Body of pancreas (tissue), 4 donors: ENCODE results near the gene RUNDC3A. TPM values are rescaled to one million over a fixed set of nuclear protein-coding genes. Genes with fewer than 3 reads are reported as not detected.

Experiments used
- ATAC-seq: fragments of 150-250 bp; one replicate; pipeline ENCODE4 v1.9.1; 2016
- DNase-seq, 4 donors: peaks; one replicate each; pipeline ENCODE4 v3.0.0-alpha.2; 2019
- H3K27ac ChIP-seq, 4 donors: fragments of 200-600 bp; sonication (generic); 1 replicate in 3 of 4; 2 replicates in 1 of 4; pipeline versions ENCODE4 v1.5.1 to v1.6.1; 2016 to 2019; ENCODE audit warnings: mild to moderate bottlenecking in 1 of 4, mixed read lengths in 1 of 4, moderate library complexity in 1 of 4
- H3K27me3 ChIP-seq, 2 donors: fragments of 200-600 bp; sonication (generic); one replicate each; pipeline ENCODE4 v1.6.0; 2016; ENCODE audit warnings: mild to moderate bottlenecking in 1 of 2
- H3K36me3 ChIP-seq, 2 donors: fragments of 200-600 bp; sonication (generic); replicated peaks in 1 of 2; 2 replicates each; pipeline ENCODE4 v1.5.1; 2016; ENCODE audit warnings: low read depth in 2 of 2; ENCODE audit not compliant: insufficient read depth in 1 of 2
- H3K4me1 ChIP-seq: fragments of 200-600 bp; sonication (generic); one replicate; pipeline ENCODE4 v1.6.0; 2016
- H3K4me3 ChIP-seq, 2 donors: fragments of 200-600 bp; sonication (generic); 1 replicate in 1 of 2; 2 replicates in 1 of 2; pipeline ENCODE4 v1.5.1; 2016 to 2019
- H3K9me3 ChIP-seq, 3 donors: fragments of 200-600 bp; sonication (generic); 1 replicate in 2 of 3; 2 replicates in 1 of 3; pipeline ENCODE4 v1.5.1; 2016
- POLR2A ChIP-seq, 3 donors: fragments of 450-650 bp; IDR thresholded peaks; one replicate each; pipeline ENCODE4 v1.6.1; 2016; ENCODE audit warnings: antibody characterized with exemption in 3 of 3, mild to moderate bottlenecking in 2 of 3
- WGBS, 2 donors: methylation state at CpG; one replicate each; pipeline ENCODE4 v1.1.5; 2017; 5-methylcytosine and 5-hydroxymethylcytosine counted together
- intact Hi-C: fragments of 100-400 bp; cut with DNase I; formaldehyde crosslinking; loops from one replicate; pipeline ENCODE4 v1.15.1; 2023
- total RNA-seq, 2 donors: library from RNA; depleted of rRNA; stranded (reverse); fragments of >200 nt; gene quantifications; one replicate each; pipeline ENCODE4 v1.1.0, GENCODE V29; 2016
- TF ChIP-seq, protein P1 (sequence below), 7 experiments: fragments of 450-650 bp in 4 of 7; fragments of 200-600 bp in 3 of 7; sonication (generic) in 3 of 7; IDR thresholded peaks; one replicate each; pipeline ENCODE4 v1.5.1; 2016 to 2019; ENCODE audit warnings: antibody characterized with exemption in 7 of 7

Gene RUNDC3A
- 1 to 10 TPM in 1 of 2 donors, not detected in 1; 2.6 TPM for total RNA-seq

DNA sequence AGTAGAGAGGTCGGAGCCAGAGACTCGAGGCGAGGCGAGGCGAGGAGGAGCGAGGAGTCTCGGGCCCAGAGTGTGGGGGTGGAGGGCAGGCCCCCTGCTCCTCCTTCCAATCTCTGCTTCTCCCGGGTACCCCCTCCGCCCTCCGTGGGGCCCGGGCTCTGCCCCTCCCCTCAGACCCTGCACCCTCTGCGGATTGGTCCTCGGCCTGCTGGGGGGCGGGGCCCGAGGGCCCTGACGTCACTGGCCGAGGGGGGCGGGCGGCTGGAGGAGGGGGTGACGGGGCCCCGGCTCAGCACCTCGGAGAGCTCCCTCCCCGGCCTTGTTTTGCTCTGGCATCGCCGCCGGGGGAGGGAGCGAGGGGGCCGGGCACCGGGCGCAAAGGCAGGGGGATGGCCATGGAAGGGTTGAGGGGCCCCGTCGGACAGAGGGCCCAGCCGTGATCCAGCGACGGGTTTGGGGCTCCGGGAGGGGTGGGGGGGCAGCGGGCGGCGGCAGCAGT, at the start of gene RUNDC3A:
Gene RUNDC3A, plus strand, starts transcription at position 282 of the 499 bp plus-strand sequence. CDS start 232 bp downstream, outside the sequence.
- TF ChIP-seq POLR2A (IDR thresholded peaks at IDR 0.05): peak in 1 of 3 donors; percentile 30
- TF ChIP-seq, protein P1, sequence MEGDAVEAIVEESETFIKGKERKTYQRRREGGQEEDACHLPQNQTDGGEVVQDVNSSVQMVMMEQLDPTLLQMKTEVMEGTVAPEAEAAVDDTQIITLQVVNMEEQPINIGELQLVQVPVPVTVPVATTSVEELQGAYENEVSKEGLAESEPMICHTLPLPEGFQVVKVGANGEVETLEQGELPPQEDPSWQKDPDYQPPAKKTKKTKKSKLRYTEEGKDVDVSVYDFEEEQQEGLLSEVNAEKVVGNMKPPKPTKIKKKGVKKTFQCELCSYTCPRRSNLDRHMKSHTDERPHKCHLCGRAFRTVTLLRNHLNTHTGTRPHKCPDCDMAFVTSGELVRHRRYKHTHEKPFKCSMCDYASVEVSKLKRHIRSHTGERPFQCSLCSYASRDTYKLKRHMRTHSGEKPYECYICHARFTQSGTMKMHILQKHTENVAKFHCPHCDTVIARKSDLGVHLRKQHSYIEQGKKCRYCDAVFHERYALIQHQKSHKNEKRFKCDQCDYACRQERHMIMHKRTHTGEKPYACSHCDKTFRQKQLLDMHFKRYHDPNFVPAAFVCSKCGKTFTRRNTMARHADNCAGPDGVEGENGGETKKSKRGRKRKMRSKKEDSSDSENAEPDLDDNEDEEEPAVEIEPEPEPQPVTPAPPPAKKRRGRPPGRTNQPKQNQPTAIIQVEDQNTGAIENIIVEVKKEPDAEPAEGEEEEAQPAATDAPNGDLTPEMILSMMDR (IDR thresholded peaks at IDR 0.05): no peak
- no peaks in the 10 kb centered on the region for H3K9me3 ChIP-seq
- WGBS, 2 donors: 0 to 3% methylated on average over 10 to 33 of the region's 39 CpGs
- no peak within 1 kb of the TSS for H3K4me3 ChIP-seq
- peaks cover 19% of the 10 kb centered on the region for H3K4me1 ChIP-seq
- peak; percentile 85 to 89 (median 86) for DNase-seq
- intact Hi-C loops: no loop called here
- H3K27me3 ChIP-seq: no peaks in the 10 kb centered on the region
- H3K36me3 ChIP-seq: no peaks in the 10 kb centered on the region
- peak; percentile 92 for ATAC-seq
- H3K27ac ChIP-seq: peak within 1 kb of the TSS in 3 of 4 donors; percentile 24 to 52 (median 44)

DNA sequence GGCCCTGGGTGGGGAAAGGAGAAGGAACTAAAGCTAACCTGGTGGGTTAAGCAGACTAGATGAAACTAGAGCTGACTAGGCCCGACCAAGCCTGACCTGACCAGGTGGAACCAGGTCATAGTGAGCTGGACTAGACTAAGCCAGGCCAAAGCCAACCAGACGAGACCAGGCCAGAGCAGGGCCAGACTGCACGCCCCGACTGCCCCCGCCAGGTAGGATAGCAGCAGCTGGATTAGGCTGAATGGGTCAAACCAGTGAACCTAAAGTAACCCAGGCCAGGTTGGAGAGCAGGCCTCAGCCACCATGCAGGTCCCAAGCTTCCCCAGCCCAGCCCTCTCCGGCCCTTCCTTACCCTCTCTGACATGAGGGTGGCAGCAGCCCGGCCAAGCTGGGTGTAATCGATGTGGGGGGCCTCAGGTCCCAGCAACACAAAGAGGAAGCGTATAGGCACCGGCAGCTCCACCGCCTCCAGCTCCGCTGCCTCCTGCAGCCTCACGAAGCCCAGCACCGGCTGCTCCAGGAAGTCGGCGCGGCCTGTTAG, 49.5 kb upstream of the RUNDC3A start:
- Histone ChIP-seq H3K4me1 (no peaks in the 10 kb centered on the region), H3K36me3 (no peaks in the 10 kb centered on the region), H3K9me3 (no peaks in the 10 kb centered on the region), H3K27ac (no peak overlapping the region), H3K27me3 (no peaks in the 10 kb centered on the region), H3K4me3 (no peak overlapping the region)
- intact Hi-C loops: no loop called here
- WGBS, 2 donors: 80 to 91% methylated on average over 12 to 17 of the region's 17 CpGs
- no peak for TF ChIP-seq POLR2A (IDR thresholded peaks at IDR 0.05)
- TF ChIP-seq, protein P1 (IDR thresholded peaks at IDR 0.05): no peak
- no peak for DNase-seq
- no peak for ATAC-seq

DNA sequence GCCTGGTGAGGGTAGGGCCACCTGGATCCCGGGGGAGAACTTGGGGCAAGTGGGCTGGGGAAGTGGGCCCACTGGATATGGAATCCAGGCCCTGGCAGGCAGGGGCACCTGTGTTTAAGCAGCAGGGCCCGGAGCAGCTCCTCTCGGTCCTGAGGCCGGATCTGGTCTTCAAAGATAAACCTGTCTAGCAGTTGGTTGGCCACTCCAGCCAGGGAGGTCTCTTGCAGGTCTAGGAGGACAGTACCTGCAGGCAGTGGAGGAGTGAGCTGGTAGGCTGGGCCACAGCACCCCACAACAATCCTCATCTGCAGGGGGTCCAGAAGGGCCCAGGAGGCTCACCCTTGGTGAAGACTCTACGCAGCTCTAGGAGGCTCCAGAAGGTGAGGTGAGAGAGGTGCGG, 48.1 kb upstream of the RUNDC3A start:
- no peak overlapping the region for H3K27ac ChIP-seq
- no peaks in the 10 kb centered on the region for H3K27me3 ChIP-seq
- DNase-seq: no peak
- 85 to 87% methylated on average over 3 to 6 of the region's 6 CpGs for WGBS, 2 donors
- H3K4me3 ChIP-seq: no peak overlapping the region
- H3K4me1 ChIP-seq: no peaks in the 10 kb centered on the region
- no peak for ATAC-seq
- intact Hi-C loops: no loop called here
- no peaks in the 10 kb centered on the region for H3K9me3 ChIP-seq
- H3K36me3 ChIP-seq: no peaks in the 10 kb centered on the region
- TF ChIP-seq POLR2A (IDR thresholded peaks at IDR 0.05): no peak
- TF ChIP-seq, protein P1 (IDR thresholded peaks at IDR 0.05): no peak

DNA sequence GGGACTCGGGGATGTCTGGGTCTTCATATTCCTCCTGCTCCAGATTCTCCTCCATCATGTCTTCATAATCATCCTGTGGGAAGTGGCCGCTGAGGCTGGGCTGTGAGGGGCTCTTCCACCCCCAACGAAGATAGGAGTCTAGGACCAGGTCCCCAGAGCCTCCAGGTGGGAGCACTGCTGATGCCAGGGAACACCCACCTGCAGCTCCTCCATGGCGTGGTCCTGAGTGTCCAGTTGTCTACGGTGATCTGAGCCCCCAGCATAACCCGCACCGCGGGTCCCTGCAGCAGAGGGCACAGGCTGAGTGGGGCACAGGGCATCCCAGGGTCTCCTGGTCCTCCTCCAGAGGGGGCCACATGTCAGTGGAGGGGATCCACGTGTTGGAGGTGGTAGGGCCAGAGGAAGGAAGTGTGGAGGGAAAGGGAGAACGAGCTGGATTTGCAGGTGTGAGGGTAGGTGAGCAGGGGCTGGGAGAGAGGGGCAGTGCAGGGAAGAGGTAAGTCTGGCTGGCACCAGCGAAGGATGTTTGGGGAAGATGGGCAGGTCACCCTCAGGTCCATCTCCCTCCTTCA, 45.7 kb upstream of the RUNDC3A start:
- Histone ChIP-seq H3K27me3 (no peaks in the 10 kb centered on the region), H3K4me1 (peaks cover 4% of the 10 kb centered on the region), H3K4me3 (no peak overlapping the region), H3K36me3 (no peaks in the 10 kb centered on the region), H3K27ac (no peak overlapping the region), H3K9me3 (no peaks in the 10 kb centered on the region)
- DNase-seq (no peak), ATAC-seq (no peak)
- TF ChIP-seq, protein P1 (IDR thresholded peaks at IDR 0.05): no peak
- TF ChIP-seq POLR2A (IDR thresholded peaks at IDR 0.05): no peak
- 56% methylated on average over 7 to 11 of the region's 11 CpGs for WGBS, 2 donors
- intact Hi-C loops: no loop called here
